Body of pancreas (tissue), 4 donors: Measurements from ENCODE around the gene SPATS2L.

Experiments
- CTCF ChIP-seq, 7 experiments: fragments of 450-650 bp in 4 of 7; fragments of 200-600 bp in 3 of 7; sonication (generic) in 3 of 7; IDR thresholded peaks; one replicate each; pipeline ENCODE4 v1.5.1; 2016 to 2019; ENCODE audit warnings: antibody characterized with exemption in 7 of 7
- POLR2A ChIP-seq, 3 donors: fragments of 450-650 bp; IDR thresholded peaks; one replicate each; pipeline ENCODE4 v1.6.1; 2016; ENCODE audit warnings: antibody characterized with exemption in 3 of 3, mild to moderate bottlenecking in 2 of 3

GRCh38 chr2:200525066-200525465 is 218.6 kb downstream of the SPATS2L start:
- TF ChIP-seq CTCF (IDR thresholded peaks at IDR 0.05): no peak
- TF ChIP-seq POLR2A (IDR thresholded peaks at IDR 0.05): no peak
